Inflammatory macrophage treated with lipopolysaccharide for 1 hour (primary cell): ENCODE measurements around the gene SYF2.
"Not testable (repeated sequence)": the region's sequence is repeated elsewhere in the genome, so short reads cannot be mapped to it uniquely, and the experiment has no call there.

ENCODE experiments used
- DNase-seq, 2 donors: peaks; one replicate each; pipeline ENCODE4 v3.0.0-alpha.2; 2020 to 2022

Gene SYF2

DNA sequence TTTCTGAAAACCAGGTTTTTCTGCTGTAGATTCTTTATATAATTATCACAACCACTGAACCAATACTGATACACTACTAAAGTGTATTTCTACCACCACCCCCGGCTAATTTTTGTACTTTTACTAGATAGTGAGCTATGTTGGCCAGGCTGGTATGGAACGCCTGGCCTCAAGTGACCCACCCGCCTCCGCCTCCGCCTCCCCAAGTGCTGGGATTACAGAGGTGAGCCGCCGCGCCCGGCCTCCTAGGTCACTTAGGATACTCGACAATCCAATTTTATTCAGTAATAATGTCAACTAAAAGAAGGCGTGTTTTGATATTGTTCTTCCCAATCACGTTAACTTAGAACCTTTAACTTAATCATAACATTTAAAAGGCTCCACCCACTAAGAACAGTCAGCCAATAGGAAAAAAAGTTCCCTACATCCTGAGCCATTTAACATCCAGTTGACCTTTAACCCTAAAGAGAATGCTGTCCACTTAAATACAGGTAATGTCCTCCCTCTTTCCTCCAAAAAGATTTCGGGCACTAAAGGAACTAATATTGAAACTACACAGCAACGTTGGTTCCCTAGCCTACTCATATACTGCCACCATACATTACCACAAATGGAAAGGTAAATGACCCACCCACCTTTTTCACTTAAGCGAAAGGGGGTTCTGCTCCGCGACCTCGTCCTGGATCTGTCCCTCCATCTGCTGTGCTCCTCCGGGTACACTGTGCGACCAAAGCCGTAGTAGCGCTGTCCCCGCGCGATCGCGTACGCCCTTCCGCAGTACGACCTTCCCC lies 13.7 kb upstream of the SYF2 start:
- peak; percentile 21 to 39 for DNase-seq

DNA sequence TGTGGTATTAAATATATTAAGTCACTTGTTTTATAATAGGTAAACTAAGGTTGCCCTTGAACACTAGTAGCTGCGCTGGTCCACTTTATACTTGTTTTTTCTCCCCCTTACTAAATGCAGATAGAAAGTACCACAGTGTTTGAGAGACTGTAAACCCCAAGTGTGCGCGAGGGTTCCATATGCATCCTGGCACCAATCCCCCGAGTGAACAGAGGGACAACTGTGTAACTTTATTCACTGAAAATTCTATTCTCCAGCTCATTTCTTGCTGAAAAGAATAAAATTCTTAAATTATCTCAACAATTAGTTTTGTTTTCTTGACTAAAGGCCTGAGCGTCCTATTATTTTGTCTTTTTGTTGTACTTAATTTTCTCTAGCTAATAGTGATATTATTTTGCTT lies 13.1 kb upstream of the SYF2 start:
- DNase-seq = no peak

DNA sequence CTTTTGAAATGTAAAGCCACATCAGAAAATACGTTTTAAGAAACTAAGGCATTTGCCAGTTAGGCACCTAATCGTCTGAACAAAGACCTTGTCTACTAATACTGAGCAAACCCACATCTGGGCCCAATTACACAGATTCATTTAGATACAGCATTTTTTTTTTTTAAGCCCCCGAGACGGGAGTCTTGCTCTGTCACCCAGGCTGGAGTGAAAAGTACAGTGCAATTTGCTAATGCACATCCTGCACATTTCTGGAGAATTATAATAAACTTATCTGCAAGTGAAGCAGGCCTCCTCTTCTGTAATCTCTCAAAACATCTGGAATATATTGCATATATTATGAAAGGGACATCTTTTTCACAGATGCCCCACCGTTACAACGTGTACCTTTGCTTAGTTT lies 11.6 kb upstream of the SYF2 start:
- no peak for DNase-seq

DNA sequence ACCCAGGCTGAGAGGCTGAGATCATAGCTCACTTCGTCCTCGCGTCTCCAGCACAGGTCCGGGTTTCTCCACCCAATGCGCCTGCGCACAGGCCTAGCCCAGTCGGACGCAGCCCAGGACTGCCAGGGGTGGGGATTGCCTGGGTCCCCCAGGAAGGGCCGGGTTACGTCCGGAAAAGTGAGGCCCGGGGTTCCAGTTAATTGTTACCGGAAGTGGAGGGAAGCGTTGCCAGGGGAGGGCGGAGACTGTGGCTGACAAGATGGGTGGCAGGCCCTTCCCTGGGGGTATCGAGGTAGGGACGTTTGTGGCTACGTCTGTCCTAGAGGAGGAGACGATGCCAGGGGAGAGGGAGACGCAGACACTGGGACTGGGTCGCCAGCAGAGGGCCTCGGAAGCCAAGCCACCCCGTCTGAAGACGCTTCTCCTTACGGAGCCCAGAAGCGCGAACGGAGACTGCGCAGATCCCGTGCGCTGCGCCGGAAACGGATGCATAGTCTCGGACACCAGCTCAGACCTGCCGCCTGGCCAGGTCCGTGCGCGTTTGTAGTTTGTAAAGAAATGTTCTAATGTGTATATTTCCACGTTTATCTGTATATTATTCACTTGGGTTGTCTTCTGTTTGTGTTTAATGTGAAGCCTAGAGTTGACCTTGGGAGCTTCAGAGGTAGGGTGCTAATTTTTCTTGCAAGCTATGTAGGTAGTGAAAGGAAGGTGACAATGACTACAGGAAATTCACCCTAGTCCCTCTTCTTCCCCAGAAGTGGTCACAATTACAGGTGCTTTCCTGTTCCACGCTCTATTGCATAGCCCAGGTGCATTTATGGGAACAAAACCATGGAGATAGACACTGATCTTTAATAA lies 7.6 kb upstream of the SYF2 start:
- peak; percentile 76 to 87 for DNase-seq

DNA sequence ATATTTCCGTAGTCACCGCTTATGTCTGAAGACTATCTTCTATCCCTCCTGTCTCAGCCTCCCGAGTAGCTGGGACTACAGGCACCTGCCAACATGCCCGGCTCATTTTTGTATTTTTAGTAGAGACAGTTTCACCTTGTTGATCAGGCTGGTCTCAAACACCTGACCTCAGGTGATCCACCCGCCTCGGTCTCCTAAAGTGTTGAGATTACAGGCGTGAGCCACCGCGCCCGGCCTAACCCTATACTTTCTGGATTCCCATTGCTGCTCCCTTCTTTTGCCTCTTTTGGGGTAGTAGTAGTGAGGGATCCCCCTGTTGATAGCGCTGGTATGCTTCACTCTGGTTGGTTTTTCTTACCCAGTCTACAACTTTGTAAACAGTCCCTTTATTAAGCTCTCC lies 5.7 kb upstream of the SYF2 start:
- no peak for DNase-seq

DNA sequence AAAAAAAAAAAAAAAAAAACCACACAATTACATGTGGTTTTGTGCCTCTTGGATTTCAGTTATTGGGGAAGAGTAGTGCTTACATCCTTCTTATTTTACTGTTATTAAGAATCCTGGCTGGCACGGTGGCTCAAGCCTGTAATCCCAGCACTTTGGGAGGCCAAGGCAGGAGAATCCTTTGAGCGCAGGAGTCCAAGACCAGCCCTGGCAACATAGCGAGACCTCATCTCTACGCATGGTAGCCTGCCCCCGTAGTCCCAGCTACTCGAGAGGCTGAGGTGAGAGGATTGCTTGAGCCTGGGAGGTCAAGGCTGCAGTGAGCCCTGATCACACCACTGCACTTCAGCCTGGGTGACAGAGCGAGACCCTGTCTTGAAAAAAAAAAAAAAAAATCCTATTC lies 4.0 kb upstream of the SYF2 start:
- DNase-seq = not testable (repeated sequence)

DNA sequence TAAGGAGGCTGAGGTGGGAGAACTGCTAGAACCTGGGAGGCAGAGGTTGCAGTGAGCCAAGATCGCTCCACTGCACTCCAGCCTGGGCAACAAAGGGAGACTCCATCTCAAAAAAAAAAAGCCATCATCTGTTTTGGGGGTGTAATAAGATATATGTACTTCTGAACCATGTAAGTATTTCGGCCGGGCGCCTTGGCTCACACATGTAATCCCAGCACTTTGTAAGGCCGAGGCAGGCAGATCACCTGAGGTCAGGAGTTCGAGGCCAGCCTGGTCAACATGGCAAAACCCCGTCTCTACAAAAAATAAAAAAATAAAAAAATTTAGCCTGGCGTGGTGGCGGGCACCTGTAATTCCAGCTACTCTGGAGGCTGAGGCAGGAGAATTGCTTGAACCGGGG lies 3.1 kb upstream of the SYF2 start:
- not testable (repeated sequence) for DNase-seq

DNA sequence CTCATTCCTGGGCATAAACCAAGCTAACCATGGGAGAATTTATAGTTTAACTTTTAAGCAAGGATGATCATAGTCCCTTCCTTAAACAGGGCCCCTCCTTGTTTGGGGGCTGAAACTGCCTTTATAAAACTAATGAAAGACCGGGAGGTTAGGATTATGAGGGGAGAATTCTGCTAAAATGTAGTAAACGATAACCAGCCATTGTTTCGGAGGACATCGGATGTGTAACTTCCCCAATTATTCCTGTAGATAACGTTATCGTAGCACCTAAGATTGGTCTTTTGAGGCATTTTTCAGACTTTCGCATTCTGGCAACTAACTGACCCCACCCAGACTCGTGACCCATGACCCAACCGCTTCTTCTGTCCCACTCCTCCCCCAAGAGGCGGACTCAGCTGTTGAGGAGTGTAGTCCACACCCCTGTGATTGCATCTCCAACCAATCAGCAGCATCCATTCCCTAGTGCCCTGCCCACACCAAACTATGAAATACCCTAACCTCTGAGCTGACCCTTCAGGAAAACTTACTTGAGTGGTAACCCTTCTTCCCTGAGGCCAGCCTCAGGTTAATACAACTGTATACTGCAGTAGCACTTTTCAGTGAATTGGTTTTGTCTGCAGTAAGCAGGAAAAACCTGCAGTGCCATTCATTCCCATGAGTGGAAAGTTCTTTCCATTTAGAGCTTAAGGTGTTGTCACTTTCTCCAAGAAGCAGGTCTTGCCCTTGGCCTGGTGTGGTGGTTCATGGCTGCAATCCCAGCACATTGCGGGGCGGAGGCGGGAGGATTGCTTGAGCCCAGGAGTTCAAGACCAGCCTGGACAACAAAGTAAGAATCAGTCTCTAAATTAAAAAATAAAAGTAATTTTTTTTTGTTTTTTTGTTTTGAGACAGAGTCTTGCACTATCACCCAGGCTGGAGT lies 823 bp upstream of the SYF2 start:
- DNase-seq = peak; percentile 95 to 98

DNA sequence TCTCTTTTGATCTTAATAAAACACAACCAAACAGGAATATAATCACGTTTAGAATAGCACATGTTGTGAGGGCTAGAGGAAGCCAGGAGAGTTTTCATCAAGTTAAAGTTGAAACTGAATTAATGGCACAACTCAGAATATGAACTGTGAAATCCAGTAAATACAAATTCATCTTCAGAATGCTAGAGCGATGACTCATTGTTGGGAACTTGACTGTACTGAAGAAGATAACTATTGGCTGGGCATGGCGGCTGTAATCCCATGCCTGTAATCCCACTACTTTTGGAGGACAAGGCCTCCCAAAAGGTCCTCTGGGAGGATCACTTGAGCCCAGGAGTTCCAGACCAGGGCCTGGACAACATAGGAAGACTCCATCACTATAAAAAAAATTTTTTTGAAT lies 8.8 kb downstream of the SYF2 start:
- no peak for DNase-seq

DNA sequence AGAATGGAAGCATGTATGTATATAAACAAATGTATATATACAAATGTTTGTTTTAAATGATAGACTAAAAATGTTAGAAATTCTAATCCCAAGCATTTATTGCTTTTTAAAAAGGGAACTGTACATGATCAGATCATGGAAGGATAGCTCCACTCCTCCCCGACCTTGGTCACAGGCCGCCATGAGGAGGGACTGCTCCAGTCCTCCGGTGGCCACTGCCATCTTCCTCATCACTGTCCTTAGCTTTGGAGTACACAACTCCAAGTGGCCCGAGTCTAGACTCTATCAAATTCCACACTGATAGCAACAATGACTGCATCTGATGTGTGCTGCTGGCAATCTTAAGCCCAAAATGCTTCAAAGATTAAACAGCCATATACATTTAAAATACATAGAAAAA lies 9.7 kb downstream of the SYF2 start:
- no peak for DNase-seq

DNA sequence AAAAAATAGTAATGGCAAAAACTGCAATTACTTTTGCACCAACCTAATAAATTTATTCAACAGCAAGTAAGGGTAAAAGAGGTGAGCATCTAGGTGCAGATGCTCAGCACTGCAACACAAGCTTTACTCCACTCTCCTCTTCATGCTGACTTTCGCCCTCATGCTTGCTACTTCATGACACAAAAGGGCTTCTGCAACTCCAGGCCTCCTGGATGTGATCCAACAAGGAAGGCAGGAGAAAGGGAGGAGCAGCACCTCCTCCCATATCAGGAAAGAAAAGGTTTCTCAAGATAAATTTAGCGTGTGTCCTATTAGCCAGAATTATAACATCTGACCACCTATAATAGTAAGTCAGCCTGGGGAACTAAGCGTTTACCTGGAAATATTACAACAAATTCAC lies 11.6 kb downstream of the SYF2 start:
- no peak for DNase-seq

DNA sequence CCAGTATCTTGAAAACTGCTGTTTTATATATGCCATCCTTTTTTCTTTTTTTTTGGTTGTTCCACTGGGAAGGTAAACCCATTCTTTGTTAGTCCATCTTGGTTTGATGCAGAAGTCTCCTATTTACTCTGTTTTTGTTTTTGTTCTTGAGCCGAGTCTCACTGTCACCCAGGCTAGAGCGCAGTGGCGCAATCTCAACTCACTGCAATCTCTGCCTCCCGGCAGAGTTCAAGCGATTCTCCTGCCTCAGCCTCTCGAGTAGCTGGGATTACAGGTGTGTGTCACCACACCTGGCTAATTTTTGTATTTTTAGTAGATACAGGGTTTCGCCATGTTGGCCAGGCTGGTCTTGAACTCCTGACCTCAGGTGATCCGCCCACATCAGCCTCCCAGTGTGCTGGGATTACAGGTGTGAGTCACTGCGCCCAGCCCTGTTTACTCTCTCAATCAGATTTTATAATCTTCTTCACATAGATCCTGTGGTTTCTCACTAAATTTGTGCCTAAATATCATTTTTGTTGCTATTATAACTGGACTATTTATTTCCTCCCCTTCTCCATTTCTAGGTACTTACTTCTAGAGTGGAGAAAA lies 12.5 kb downstream of the SYF2 start:
- DNase-seq = no peak

DNA sequence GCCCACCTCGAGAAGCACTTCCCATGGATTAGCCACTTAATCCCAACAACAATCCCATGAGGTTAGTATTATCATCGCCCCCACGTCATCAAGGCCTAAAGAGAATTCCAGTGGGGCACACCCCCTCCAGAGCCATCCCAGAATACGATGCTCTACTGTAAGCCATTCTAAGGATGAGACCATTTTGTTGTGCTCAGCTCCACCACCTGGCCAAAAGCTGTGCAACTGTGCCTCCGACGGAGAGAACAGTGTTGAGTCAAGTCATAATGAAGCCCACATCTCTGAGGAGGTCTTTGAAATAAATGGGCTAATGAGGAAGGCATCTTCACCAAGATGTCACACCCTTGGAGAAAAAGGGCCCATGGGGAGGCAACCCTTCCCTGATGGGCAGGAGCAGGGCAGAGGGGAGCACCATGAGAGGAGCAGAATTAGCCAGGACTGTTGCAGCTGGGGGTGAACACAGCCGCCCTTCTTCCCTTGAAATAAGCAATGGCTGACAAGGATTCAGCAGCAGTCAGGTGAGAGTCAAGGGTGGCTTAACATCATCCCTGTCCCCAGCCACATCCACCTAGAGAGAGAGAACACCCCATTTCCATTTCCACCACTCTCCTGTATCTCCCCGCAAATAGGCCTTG lies 14.6 kb downstream of the SYF2 start:
- no peak for DNase-seq

DNA sequence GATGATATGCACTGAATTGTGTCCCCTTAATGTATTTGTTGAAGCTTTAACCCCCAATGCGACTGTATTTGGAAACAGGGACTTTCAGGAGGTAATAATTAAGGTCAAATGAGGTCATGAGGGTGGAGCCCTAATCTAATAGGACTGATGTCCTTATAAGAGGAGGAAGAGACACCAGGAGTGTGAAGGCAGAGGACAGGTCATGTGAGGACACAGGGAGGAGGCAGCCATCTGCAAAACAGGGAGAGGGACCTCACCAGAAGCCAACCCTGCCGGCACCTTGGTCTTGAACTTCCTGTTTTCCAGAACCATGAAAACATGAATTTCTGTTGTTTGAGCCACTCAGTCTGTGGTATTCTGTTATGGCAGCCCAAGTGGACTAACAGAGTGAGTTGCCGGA lies 15.3 kb downstream of the SYF2 start:
- no peak for DNase-seq

DNA sequence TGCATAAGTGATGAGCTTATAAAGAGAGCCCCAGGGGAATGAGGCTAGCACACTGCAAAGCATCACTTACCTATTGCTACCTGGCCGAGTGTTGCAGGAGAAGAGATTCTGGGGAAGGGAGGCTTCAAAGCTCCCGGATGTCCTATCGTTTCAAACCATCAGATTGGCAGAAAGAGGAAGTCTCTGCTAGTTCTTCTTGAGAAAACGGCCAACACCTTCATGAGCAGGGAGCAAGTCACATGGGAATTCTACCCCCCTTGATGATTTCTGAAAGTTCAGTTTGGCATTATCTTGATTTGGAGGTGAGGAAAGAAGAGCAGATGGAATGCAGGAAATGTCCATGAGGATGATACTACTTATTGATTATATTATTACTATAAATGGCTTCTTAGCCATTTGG lies 16.2 kb downstream of the SYF2 start:
- no peak for DNase-seq

DNA sequence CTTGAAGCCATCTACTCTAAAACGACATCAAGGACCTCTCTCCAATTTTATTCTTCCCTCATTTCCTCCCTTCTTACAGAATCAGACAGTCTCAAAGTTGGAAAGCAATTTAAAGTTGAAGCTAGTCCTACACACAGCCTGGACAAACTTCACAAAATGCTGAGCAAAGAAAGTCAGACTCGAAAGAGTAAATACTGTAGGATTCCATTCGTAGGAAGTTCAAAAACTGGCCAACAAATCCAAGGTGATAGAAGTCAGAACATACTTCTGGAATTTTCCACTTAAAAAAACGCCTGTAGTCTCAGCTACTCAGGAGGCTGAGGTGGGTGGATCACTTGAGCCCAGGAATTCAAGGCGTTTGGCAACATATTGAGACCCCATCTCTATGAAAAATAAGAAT lies 19.6 kb downstream of the SYF2 start:
- no peak for DNase-seq

DNA sequence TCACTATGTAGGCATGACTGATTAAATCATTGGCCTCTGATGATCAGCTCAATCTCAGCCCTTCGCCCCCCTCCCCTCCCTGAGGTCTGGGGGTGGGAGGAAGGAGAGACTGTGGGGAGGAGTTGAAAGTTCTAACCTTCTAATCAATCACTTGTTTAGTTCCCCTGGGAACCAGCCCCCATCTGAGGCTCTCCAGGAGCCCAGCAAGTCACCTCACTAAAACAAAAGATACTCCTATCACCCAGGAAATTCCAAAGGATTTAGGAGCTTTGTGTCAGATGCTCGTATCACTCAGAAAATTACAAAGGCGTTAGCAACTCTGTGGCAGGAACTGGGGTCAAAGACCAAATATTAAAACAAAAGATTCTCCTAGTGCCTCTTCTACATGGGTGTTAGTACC lies 21.6 kb downstream of the SYF2 start:
- DNase-seq = no peak

DNA sequence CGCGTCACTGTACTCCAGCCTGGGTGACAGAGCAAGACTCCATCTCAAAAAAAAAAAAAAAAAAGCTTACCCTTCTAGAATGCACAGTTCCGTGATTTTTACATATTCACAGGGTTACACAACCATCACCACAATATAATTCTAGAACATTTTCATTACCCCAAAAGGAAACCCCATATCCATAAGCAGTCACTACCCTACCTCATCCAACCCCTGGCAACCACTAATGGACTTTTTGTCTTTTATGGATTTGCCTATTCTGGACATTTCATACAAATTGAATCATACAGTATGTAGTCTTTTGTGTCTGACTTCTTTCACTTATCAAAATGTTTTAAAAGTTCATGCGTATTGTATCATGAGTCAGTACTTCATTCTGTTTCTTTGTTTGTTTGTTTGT lies 22.8 kb downstream of the SYF2 start:
- peak; percentile 22 to 43 for DNase-seq

DNA sequence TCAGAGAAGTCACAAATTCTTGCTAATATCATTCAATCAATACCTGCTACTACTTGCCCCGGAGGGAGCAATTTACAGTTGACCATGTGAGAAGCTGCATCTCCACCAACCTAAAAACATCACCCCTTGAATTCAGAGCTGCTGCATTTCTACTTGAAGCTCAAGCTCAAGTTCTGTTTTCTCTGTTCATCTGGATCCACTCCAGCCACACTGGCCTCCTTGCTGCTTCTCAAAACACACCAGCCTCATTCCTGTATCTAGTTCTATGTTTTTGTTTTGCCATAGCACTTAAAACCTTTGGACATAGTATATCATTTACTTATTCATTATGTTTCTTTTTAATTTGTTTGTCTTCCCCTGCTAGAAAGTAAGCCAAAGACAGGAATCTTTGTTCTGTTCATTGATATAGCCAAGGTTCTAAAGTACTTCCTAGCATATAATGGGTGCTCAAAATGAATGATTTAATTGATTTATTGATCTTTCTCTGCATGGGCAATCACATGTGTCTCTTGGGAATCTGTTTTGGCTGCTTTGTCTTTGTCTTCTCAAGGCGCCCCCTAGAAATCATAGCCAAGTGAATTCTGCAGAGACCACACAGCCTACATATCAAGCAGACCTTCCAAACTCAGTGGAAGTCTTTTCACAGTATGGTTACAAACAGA lies 23.6 kb downstream of the SYF2 start:
- no peak for DNase-seq

DNA sequence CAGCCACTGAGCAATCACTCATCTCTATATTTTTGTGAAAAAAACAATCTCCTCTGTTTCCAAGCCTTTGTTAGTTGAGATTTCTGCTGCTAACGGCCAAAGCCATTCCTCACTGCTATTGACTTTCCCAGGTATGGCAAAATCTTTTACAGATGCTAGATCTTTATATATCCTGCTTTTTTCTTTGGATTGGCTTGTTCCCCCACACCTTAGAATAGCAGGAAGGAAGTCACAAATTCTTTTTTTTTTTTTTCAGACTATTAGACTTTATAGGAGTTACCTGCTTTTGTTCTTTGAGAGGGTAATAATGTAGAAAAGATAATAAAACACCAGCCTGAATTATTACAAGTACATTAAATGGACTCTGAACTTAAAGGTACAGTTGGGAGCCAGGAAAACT lies 24.2 kb downstream of the SYF2 start:
- no peak for DNase-seq

DNA sequence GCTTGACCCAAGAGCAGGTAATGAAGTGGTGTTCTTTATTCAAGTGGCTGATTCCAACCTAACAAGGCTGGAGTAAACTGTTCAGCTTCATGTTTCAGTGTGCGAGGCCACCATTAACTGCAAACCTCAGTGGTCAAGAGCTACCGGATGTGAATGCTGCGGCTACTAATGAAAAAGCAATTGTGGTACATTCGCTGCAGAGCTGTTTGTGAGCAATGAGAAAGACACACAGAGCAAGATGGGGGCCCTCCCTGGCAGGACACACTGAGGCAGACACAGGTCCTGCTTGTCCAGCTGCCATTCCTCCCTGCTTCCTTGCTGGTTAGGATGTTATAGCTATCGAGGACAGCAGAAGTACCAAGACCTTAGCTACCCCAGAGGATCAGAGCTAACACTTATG lies 26.1 kb downstream of the SYF2 start:
- no peak for DNase-seq

DNA sequence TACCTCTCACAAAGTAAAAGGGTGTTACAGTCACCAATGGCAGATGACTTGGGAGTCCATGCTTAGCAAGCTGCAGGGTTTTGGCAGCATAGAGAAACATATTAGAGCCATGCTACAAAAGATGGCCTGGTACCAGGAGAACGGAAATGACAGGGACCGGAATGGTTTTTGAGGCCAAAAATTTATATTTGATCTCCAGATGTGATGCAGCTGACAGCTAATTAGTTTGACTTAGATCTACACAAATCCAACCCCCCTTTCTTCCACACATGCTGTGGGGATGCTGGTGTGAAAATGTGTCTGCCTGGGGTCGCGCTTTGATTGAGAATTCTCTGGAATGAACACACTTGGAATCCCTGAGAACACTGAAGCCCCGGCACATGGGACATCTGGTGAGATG lies 26.5 kb downstream of the SYF2 start:
- DNase-seq = no peak
